HEK293 (cell line): ENCODE results near the gene SLC6A17.
A peak's percentile ranks its signal among the peaks of the same experiment; 100 is the strongest.

ENCODE experiments used
- CTCF ChIA-PET: fragments of 350-600 bp; formaldehyde crosslinking; extraction: SDS; loops from one replicate; lab custom pipeline; 2021; ENCODE audit warnings: antibody characterized with exemption; lab: Yijun Ruan, JAX
- POLR2A ChIA-PET: fragments of 300-600 bp; formaldehyde crosslinking; extraction: SDS; loops from one replicate; lab custom pipeline; 2020; ENCODE audit warnings: antibody characterized with exemption, inconsistent platforms; lab: Yijun Ruan, JAX
- H3K27ac ChIP-seq: fragments of 200-500 bp; sonication (Bioruptor generic); 2 replicates; pipeline ENCODE4 v1.5.1; 2014; ENCODE audit warnings: low read depth, low read length, control low read depth, inconsistent platforms; ENCODE audit errors: extremely low read depth
- H3K36me3 ChIP-seq, 2 experiments: fragments of 200-500 bp in 1 of 2; sonication (Bioruptor generic) in 1 of 2; 1 replicate in 1 of 2; 2 replicates in 1 of 2; pipeline ENCODE4 v1.5.1; 2014 to 2017; ENCODE audit warnings: inconsistent platforms in 2 of 2, low read length in 2 of 2; ENCODE audit not compliant: control insufficient read depth in 2 of 2, insufficient read depth in 1 of 2
- H3K4me1 ChIP-seq: fragments of 200-500 bp; sonication (Bioruptor generic); 2 replicates; pipeline ENCODE4 v1.5.1; 2014; ENCODE audit warnings: mild to moderate bottlenecking, low read length, inconsistent platforms; ENCODE audit not compliant: control insufficient read depth, insufficient read depth
- H3K4me3 ChIP-seq: 2 replicates; pipeline ENCODE4 v1.5.1; 2011; ENCODE audit warnings: low read depth, mild to moderate bottlenecking, control low read depth, low read length, moderate library complexity
- H3K9me3 ChIP-seq: fragments of 200-500 bp; sonication (Bioruptor generic); 2 replicates; pipeline ENCODE4 v1.5.1; 2014; ENCODE audit warnings: low read depth, low read length, inconsistent platforms; ENCODE audit not compliant: control insufficient read depth, insufficient read depth
- GLIS2 ChIP-seq: fragments of 450-650 bp; formaldehyde crosslinking; IDR thresholded peaks from 2 replicates; pipeline ENCODE4 v1.5.1; 2016; ENCODE audit warnings: missing biosample characterization, missing genetic modification characterization
- HOXC10 ChIP-seq: sonication (generic); formaldehyde crosslinking; IDR thresholded peaks from 2 replicates; pipeline ENCODE4 v1.8.1; 2023; ENCODE audit warnings: mild to moderate bottlenecking, missing genetic modification reagents
- SP3 ChIP-seq: fragments of 450-650 bp; formaldehyde crosslinking; IDR thresholded peaks from 2 replicates; pipeline ENCODE4 v1.5.1; 2016; ENCODE audit warnings: missing biosample characterization, missing genetic modification characterization
- TRIM28 ChIP-seq: IDR thresholded peaks from 2 replicates; pipeline ENCODE4 v1.6.1; 2011; ENCODE audit warnings: low read length, control low read depth, borderline replicate concordance
- ZIC2 ChIP-seq: fragments of 450-650 bp; formaldehyde crosslinking; IDR thresholded peaks from 2 replicates; pipeline ENCODE4 v1.5.1; 2016; ENCODE audit warnings: missing biosample characterization, missing genetic modification characterization
- ZNF132 ChIP-seq: fragments of 450-650 bp; formaldehyde crosslinking; IDR thresholded peaks from 2 replicates; pipeline ENCODE4 v1.5.1; 2017; ENCODE audit warnings: missing biosample characterization, missing genetic modification characterization, borderline replicate concordance
- ZNF133 ChIP-seq: fragments of 450-650 bp; formaldehyde crosslinking; IDR thresholded peaks from 2 replicates; pipeline ENCODE4 v1.5.1; 2016; ENCODE audit warnings: missing biosample characterization, missing genetic modification characterization
- ZNF239 ChIP-seq: fragments of 450-650 bp; formaldehyde crosslinking; IDR thresholded peaks from 2 replicates; pipeline ENCODE4 v1.5.1; 2016; ENCODE audit warnings: missing biosample characterization, missing genetic modification characterization
- ZNF302 ChIP-seq: fragments of 450-650 bp; formaldehyde crosslinking; IDR thresholded peaks from 2 replicates; pipeline ENCODE4 v1.5.1; 2016; ENCODE audit warnings: missing biosample characterization, missing genetic modification characterization, low read depth
- ZNF324 ChIP-seq: fragments of 450-650 bp; formaldehyde crosslinking; IDR thresholded peaks from 2 replicates; pipeline ENCODE4 v1.5.1; 2016; ENCODE audit warnings: missing biosample characterization, missing genetic modification characterization
- ZNF335 ChIP-seq: fragments of 450-650 bp; formaldehyde crosslinking; conservative IDR thresholded peaks from 2 replicates; pipeline ENCODE4 v1.5.1; 2016; ENCODE audit warnings: missing biosample characterization, missing genetic modification characterization
- ZNF341 ChIP-seq: fragments of 450-650 bp; formaldehyde crosslinking; IDR thresholded peaks from 2 replicates; pipeline ENCODE4; 2016; ENCODE audit warnings: low read depth, missing biosample characterization, missing genetic modification characterization
- ZNF354C ChIP-seq: fragments of 450-650 bp; formaldehyde crosslinking; IDR thresholded peaks from 2 replicates; pipeline ENCODE4 v1.5.1; 2016; ENCODE audit warnings: missing biosample characterization, missing genetic modification characterization, low read depth, borderline replicate concordance
- ZNF362 ChIP-seq: fragments of 450-650 bp; formaldehyde crosslinking; IDR thresholded peaks from 2 replicates; pipeline ENCODE4 v1.5.1; 2016; ENCODE audit warnings: missing biosample characterization, missing genetic modification characterization
- ZNF416 ChIP-seq: fragments of 450-650 bp; formaldehyde crosslinking; IDR thresholded peaks from 2 replicates; pipeline ENCODE4 v1.5.1; 2016; ENCODE audit warnings: missing biosample characterization, missing genetic modification characterization
- ZNF423 ChIP-seq: fragments of 450-650 bp; formaldehyde crosslinking; IDR thresholded peaks from 2 replicates; pipeline ENCODE4 v1.5.1; 2016; ENCODE audit warnings: missing biosample characterization, missing genetic modification characterization
- ZNF596 ChIP-seq: fragments of 450-650 bp; IDR thresholded peaks from 2 replicates; pipeline ENCODE4 v1.5.0; 2018; ENCODE audit warnings: missing biosample characterization, mild to moderate bottlenecking, missing genetic modification characterization, moderate library complexity
- ZNF600 ChIP-seq: fragments of 450-650 bp; formaldehyde crosslinking; IDR thresholded peaks from 2 replicates; pipeline ENCODE4 v1.5.1; 2016; ENCODE audit warnings: missing biosample characterization, missing genetic modification characterization
- ZSCAN23 ChIP-seq: fragments of 450-650 bp; formaldehyde crosslinking; IDR thresholded peaks from 2 replicates; pipeline ENCODE4 v1.5.1; 2016; ENCODE audit warnings: missing biosample characterization, missing genetic modification characterization

SLC6A17 gene

GRCh38 chr1:110161165-110161564 lies 10.9 kb downstream of the SLC6A17 start:
- ChIA-PET POLR2A (no interaction called here), CTCF (interaction anchor here (0.6 to 1.3 kb wide), 2 partner anchors 15 to 38 kb away, joined by 3 read pairs; no protein-coding TSS in a partner anchor)
- no peaks in the 10 kb centered on the region for H3K4me1 ChIP-seq
- TF ChIP-seq TRIM28 (no peak), ZNF341 (tag by site-specific recombination) (no peak), ZNF335 (tag by site-specific recombination) (no peak), ZNF133 (tag by site-specific recombination) (peak; percentile 95), HOXC10 (CRISPR knock-in tag) (no peak)
- H3K36me3 ChIP-seq, result no peaks in the 10 kb centered on the region
- no peaks in the 10 kb centered on the region for H3K9me3 ChIP-seq
- no peak overlapping the region for H3K4me3 ChIP-seq
- H3K27ac ChIP-seq, result no peak overlapping the region

- Histone ChIP-seq H3K4me1 (no peaks in the 10 kb centered on the region), H3K27ac (no peak overlapping the region), H3K9me3 (no peaks in the 10 kb centered on the region), H3K36me3 (no peaks in the 10 kb centered on the region), H3K4me3 (no peak overlapping the region)
- ChIA-PET CTCF (interaction anchor here (0.6 to 1.3 kb wide), 4 partner anchors 15 to 459 kb away, joined by 3 to 4 read pairs (median 3); no protein-coding TSS in a partner anchor), POLR2A (no interaction called here)
- no peak for TF ChIP-seq ZNF600 (tag by site-specific recombination)
- TF ChIP-seq ZSCAN23 (tag by site-specific recombination), result no peak
- TF ChIP-seq ZNF132 (tag by site-specific recombination), result no peak
- no peak for TF ChIP-seq ZNF362 (tag by site-specific recombination)
- TF ChIP-seq ZNF354C (tag by site-specific recombination), result no peak
- TF ChIP-seq ZNF423 (tag by site-specific recombination), result no peak
- TF ChIP-seq ZNF302, result no peak
- no peak for TF ChIP-seq ZNF239 (tag by site-specific recombination)
- no peak for TF ChIP-seq SP3
- TF ChIP-seq ZNF416 (tag by site-specific recombination), result no peak
Measured at GRCh38 chr1:110161849-110162248, 11.6 kb downstream of the SLC6A17 start.

GRCh38 chr1:110163591-110163990 lies 13.3 kb downstream of the SLC6A17 start:
- CTCF ChIA-PET, result interaction anchor here (1.0 to 1.3 kb wide), 2 partner anchors 48 to 297 kb away, joined by 3 to 5 read pairs; no protein-coding TSS in a partner anchor
- H3K4me1 ChIP-seq, result no peaks in the 10 kb centered on the region

GRCh38 chr1:110164725-110165350 lies 14.5 kb downstream of the SLC6A17 start:
- no peak overlapping the region for H3K27ac ChIP-seq
- TF ChIP-seq ZIC2 (tag by site-specific recombination), result 0 out of 2 replicates have a peak, but pooled peaks have one; percentile 21
- no peak for TF ChIP-seq ZNF596 (tag by site-specific recombination)
- ChIA-PET POLR2A (no interaction called here), CTCF (interaction anchor here (0.7 to 1.3 kb wide), 4 partner anchors 12 to 296 kb away, joined by 3 to 5 read pairs (median 4); no protein-coding TSS in a partner anchor)
- H3K36me3 ChIP-seq, result no peaks in the 10 kb centered on the region
- no peak overlapping the region for H3K4me3 ChIP-seq
- H3K9me3 ChIP-seq, result no peaks in the 10 kb centered on the region
- no peaks in the 10 kb centered on the region for H3K4me1 ChIP-seq

More at GRCh38 chr1:110163591-110163990, 13.3 kb downstream of the SLC6A17 start:
- TF ChIP-seq ZNF341 (tag by site-specific recombination) (peak; percentile 32; the same call in 1 of the 2 replicates), ZNF324 (tag by site-specific recombination) (no peak), GLIS2 (tag by site-specific recombination) (0 out of 2 replicates have a peak, but pooled peaks have one; percentile 13)
- Histone ChIP-seq H3K4me3 (no peak overlapping the region), H3K36me3 (no peaks in the 10 kb centered on the region), H3K9me3 (no peaks in the 10 kb centered on the region), H3K27ac (no peak overlapping the region)
- POLR2A ChIA-PET, result interaction anchor here (1.1 kb wide), 1 partner anchor 13 kb away, joined by 3 read pairs; the partner anchor contains the start of gene SLC6A17
